GM12865 (cell line): ENCODE data around the gene CCR6.

ENCODE experiments used
- DNase-seq: peaks from one replicate; pipeline ENCODE4 v3.0.0; 2010; ENCODE audit warnings: low read depth
- H3K4me3 ChIP-seq: 2 replicates; pipeline ENCODE4 v1.5.1; 2011; ENCODE audit warnings: mild to moderate bottlenecking, low read depth, low read length, control low read depth
- TF ChIP-seq, protein P1 (sequence below): IDR thresholded peaks from 2 replicates; pipeline ENCODE4 v1.5.1; 2011; ENCODE audit warnings: low read length, control low read depth, low read depth, inconsistent platforms; ENCODE audit not compliant: insufficient read depth; ENCODE audit errors: missing control alignments

Gene CCR6

DNA sequence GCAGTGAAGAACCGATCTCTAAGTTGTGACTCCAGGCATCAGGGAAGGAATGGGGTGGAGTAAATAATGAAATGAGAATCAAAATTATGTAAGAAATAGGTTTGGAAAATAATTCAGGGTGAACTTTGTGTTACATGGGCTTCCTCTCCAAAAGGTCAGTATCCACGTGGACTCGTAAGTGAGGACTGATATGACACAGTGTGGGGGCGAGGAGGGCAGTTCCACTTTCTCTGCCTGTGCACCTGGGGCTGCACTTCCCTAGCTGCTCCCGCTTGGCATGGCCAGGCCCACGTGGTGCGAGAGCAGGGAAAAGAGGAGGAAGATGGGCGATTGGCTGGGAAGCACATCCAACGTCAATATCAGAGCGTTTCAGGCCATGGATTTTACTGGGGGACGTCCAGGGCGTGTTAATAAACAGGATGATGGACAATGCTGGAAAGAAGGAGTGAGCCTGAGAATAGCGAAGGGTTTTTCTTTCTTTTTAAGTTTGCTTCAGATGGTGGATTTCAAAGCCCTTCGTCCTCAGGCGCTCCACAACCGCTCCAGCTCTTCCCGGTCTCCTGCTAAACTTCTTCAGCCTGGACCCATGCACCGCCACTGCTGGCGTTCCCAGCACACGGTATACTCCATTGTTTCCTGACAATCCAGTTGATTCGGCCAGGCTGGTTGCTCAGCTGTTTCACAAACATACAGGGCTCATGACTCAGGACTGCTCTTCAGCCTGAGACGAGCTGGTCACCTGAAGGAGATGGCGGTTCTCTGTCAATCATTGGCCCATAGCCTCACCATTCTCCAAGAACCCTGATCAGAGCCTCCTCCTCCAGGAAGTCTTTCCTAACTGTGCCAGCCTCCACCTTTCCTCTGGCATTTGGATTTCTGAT, 11.8 kb downstream of the CCR6 start:
- no peak overlapping the region for H3K4me3 ChIP-seq
- no peak for DNase-seq
- TF ChIP-seq, protein P1, sequence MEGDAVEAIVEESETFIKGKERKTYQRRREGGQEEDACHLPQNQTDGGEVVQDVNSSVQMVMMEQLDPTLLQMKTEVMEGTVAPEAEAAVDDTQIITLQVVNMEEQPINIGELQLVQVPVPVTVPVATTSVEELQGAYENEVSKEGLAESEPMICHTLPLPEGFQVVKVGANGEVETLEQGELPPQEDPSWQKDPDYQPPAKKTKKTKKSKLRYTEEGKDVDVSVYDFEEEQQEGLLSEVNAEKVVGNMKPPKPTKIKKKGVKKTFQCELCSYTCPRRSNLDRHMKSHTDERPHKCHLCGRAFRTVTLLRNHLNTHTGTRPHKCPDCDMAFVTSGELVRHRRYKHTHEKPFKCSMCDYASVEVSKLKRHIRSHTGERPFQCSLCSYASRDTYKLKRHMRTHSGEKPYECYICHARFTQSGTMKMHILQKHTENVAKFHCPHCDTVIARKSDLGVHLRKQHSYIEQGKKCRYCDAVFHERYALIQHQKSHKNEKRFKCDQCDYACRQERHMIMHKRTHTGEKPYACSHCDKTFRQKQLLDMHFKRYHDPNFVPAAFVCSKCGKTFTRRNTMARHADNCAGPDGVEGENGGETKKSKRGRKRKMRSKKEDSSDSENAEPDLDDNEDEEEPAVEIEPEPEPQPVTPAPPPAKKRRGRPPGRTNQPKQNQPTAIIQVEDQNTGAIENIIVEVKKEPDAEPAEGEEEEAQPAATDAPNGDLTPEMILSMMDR = no peak

DNA sequence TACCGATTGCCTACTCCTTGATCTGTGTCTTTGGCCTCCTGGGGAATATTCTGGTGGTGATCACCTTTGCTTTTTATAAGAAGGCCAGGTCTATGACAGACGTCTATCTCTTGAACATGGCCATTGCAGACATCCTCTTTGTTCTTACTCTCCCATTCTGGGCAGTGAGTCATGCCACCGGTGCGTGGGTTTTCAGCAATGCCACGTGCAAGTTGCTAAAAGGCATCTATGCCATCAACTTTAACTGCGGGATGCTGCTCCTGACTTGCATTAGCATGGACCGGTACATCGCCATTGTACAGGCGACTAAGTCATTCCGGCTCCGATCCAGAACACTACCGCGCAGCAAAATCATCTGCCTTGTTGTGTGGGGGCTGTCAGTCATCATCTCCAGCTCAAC, 13.5 kb downstream of the CCR6 start:
- no peak for DNase-seq
- TF ChIP-seq, protein P1 = no peak
- no peak overlapping the region for H3K4me3 ChIP-seq

GRCh38 chr6:167137081-167137480, 14.2 kb downstream of the CCR6 start:
- no peak overlapping the region for H3K4me3 ChIP-seq
- TF ChIP-seq, protein P1 = no peak
- no peak for DNase-seq

DNA sequence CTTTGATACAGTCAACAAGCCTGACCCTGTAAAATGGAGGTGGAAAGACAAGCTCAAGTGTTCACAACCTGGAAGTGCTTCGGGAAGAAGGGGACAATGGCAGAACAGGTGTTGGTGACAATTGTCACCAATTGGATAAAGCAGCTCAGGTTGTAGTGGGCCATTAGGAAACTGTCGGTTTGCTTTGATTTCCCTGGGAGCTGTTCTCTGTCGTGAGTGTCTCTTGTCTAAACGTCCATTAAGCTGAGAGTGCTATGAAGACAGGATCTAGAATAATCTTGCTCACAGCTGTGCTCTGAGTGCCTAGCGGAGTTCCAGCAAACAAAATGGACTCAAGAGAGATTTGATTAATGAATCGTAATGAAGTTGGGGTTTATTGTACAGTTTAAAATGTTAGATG, 15.0 kb downstream of the CCR6 start:
- H3K4me3 ChIP-seq = no peak overlapping the region
- TF ChIP-seq, protein P1 = no peak
- no peak for DNase-seq

- DNase-seq = no peak
- TF ChIP-seq, protein P1 = no peak
- H3K4me3 ChIP-seq = no peak overlapping the region
Measured at GRCh38 chr6:167139761-167140160, 16.9 kb downstream of the CCR6 start.

DNA sequence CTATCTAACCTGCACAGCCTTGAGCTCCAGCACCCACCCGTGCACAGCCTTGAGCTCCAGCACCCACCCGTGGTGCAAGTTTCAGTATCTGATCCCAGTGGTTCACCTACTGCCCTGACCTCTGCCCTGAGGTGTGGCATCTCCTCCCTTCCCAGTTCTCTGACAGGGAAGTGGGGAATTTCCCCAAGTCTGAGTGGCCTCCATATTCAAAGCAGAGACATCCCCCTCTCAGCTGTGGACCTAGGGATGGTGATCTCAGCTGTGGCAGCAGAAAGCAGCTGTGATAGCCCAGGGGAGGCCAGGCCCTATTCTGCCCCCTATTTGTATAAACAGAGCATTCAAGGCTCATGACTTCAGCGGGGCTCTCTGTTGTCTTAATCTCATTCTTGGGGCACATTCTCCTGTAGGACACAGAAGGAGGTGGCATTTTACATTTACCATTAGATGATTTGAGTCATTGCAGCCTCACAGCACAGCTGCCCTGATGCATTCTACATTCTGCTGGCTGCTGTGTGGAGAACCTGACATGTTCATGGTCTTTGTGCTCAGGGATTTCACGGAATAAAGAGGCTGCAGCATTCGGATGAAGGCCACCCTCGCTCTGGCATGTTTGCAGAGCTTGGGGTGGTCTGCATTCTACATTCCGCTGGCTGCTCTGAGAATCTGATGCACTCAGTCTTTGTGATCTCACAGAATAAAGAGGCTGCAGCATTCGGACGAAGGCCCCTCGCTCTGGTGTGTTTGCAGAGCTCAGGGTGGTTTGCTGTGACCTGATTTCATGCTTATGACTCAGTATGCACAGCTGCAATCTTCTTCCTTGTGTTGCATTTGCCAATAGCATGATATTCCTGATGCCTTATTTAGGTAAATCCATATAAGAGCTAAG, 17.9 kb downstream of the CCR6 start:
- H3K4me3 ChIP-seq = no peak overlapping the region
- DNase-seq = no peak
- TF ChIP-seq, protein P1 = no peak
